H1 (cell line): ENCODE data around the gene LECT2.

Experiments
- BACH1 ChIP-seq: IDR thresholded peaks from 2 replicates; pipeline ENCODE4 v1.6.1; 2012; ENCODE audit warnings: low read length, improper control_type of control experiment
- MAFK ChIP-seq: IDR thresholded peaks from 2 replicates; pipeline ENCODE4 v1.6.1; 2012; ENCODE audit warnings: low read depth, mild to moderate bottlenecking, improper control_type of control experiment, low read length
- NANOG ChIP-seq: IDR thresholded peaks from 2 replicates; pipeline ENCODE4 v1.6.1; 2011; ENCODE audit warnings: low read length, low read depth, mild to moderate bottlenecking, inconsistent platforms; ENCODE audit not compliant: insufficient read depth, poor library complexity, severe bottlenecking
- RAD21 ChIP-seq, 2 experiments: IDR thresholded peaks in 1 of 2; conservative IDR thresholded peaks in 1 of 2; 2 replicates each; pipeline ENCODE4 v1.6.1; 2011; ENCODE audit warnings: low read depth in 2 of 2, low read length in 2 of 2, improper control_type of control experiment in 1 of 2, inconsistent platforms in 1 of 2, mild to moderate bottlenecking in 1 of 2, moderate library complexity in 1 of 2
- TEAD4 ChIP-seq: IDR thresholded peaks from 2 replicates; pipeline ENCODE4 v1.6.1; 2012; ENCODE audit warnings: low read depth, low read length, inconsistent platforms, mixed read lengths
- YY1 ChIP-seq: IDR thresholded peaks from 2 replicates; pipeline ENCODE4 v1.6.1; 2011; ENCODE audit warnings: low read depth, mild to moderate bottlenecking, low read length
- TF ChIP-seq, protein P1 (sequence below): IDR thresholded peaks from 2 replicates; pipeline ENCODE4 v1.6.1; 2011; ENCODE audit warnings: low read length, improper control_type of control experiment
- TF ChIP-seq, protein P2 (sequence below), 3 experiments: IDR thresholded peaks; 1 replicate in 2 of 3; 2 replicates in 1 of 3; pipeline versions ENCODE4 v1.5.1 to v1.6.1; 2011; ENCODE audit warnings: low read length in 3 of 3, mild to moderate bottlenecking in 3 of 3, inconsistent platforms in 2 of 3, low read depth in 1 of 3, moderate library complexity in 1 of 3; ENCODE audit not compliant: insufficient read depth in 1 of 3; ENCODE audit errors: control extremely low read depth in 1 of 3
- TF ChIP-seq, protein P3 (sequence below): IDR thresholded peaks from 2 replicates; pipeline ENCODE4 v1.6.1; 2012; ENCODE audit warnings: inconsistent platforms

DNA sequence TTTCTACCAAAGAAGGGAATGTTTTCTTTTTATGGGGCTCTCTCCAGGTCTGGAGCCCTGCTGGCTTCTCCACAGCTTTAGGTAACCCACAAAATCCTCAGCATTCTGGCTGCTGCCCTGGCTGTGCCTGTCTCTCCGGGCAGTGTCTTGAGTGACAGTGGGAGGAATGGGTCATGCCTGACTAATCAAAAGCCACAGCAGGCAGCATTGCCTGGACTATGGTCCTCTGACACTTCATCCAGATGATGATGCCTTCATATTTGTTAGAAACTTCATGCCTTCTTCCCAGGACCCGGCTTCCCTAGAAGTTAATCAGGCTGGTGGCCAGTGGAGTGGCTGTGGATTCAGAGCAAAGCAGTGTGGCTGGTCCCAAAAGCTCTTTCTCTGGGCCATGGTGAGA, 41.8 kb upstream of the LECT2 start:
- TF ChIP-seq YY1, result no peak
- TF ChIP-seq, protein P1, sequence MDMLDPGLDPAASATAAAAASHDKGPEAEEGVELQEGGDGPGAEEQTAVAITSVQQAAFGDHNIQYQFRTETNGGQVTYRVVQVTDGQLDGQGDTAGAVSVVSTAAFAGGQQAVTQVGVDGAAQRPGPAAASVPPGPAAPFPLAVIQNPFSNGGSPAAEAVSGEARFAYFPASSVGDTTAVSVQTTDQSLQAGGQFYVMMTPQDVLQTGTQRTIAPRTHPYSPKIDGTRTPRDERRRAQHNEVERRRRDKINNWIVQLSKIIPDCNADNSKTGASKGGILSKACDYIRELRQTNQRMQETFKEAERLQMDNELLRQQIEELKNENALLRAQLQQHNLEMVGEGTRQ, result no peak
- TF ChIP-seq, protein P2, sequence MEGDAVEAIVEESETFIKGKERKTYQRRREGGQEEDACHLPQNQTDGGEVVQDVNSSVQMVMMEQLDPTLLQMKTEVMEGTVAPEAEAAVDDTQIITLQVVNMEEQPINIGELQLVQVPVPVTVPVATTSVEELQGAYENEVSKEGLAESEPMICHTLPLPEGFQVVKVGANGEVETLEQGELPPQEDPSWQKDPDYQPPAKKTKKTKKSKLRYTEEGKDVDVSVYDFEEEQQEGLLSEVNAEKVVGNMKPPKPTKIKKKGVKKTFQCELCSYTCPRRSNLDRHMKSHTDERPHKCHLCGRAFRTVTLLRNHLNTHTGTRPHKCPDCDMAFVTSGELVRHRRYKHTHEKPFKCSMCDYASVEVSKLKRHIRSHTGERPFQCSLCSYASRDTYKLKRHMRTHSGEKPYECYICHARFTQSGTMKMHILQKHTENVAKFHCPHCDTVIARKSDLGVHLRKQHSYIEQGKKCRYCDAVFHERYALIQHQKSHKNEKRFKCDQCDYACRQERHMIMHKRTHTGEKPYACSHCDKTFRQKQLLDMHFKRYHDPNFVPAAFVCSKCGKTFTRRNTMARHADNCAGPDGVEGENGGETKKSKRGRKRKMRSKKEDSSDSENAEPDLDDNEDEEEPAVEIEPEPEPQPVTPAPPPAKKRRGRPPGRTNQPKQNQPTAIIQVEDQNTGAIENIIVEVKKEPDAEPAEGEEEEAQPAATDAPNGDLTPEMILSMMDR (IDR thresholded peaks at IDR 0.05; ENCODE audit: control extremely low read depth in 1 of 3, insufficient read depth in 1 of 3, low read depth in 1 of 3, low read length in 3 of 3), result no peak
- TF ChIP-seq TEAD4, result no peak
- TF ChIP-seq, protein P3, sequence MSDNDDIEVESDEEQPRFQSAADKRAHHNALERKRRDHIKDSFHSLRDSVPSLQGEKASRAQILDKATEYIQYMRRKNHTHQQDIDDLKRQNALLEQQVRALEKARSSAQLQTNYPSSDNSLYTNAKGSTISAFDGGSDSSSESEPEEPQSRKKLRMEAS, result no peak
- no peak for TF ChIP-seq RAD21 (IDR thresholded peaks at IDR 0.05 in 1 of 2, conservative IDR thresholded peaks at IDR 0.05 in 1 of 2; ENCODE audit: low read depth in 2 of 2, low read length in 2 of 2)
- no peak for TF ChIP-seq NANOG
- no peak for TF ChIP-seq BACH1
- no peak for TF ChIP-seq MAFK
